Activated effector memory CD4-positive, alpha-beta T cell treated with Interleukin-2 at 50 U/mL for 16 hours (primary cell): ENCODE data around the gene ERAP2.
"Not testable (repeated sequence)": the region's sequence is repeated elsewhere in the genome, so short reads cannot be mapped to it uniquely, and the experiment has no call there.

Source experiments
- DNase-seq: peaks from one replicate; pipeline ENCODE4 v3.0.0-alpha.2; 2020

The ERAP2 gene, protein sequence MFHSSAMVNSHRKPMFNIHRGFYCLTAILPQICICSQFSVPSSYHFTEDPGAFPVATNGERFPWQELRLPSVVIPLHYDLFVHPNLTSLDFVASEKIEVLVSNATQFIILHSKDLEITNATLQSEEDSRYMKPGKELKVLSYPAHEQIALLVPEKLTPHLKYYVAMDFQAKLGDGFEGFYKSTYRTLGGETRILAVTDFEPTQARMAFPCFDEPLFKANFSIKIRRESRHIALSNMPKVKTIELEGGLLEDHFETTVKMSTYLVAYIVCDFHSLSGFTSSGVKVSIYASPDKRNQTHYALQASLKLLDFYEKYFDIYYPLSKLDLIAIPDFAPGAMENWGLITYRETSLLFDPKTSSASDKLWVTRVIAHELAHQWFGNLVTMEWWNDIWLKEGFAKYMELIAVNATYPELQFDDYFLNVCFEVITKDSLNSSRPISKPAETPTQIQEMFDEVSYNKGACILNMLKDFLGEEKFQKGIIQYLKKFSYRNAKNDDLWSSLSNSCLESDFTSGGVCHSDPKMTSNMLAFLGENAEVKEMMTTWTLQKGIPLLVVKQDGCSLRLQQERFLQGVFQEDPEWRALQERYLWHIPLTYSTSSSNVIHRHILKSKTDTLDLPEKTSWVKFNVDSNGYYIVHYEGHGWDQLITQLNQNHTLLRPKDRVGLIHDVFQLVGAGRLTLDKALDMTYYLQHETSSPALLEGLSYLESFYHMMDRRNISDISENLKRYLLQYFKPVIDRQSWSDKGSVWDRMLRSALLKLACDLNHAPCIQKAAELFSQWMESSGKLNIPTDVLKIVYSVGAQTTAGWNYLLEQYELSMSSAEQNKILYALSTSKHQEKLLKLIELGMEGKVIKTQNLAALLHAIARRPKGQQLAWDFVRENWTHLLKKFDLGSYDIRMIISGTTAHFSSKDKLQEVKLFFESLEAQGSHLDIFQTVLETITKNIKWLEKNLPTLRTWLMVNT

DNA sequence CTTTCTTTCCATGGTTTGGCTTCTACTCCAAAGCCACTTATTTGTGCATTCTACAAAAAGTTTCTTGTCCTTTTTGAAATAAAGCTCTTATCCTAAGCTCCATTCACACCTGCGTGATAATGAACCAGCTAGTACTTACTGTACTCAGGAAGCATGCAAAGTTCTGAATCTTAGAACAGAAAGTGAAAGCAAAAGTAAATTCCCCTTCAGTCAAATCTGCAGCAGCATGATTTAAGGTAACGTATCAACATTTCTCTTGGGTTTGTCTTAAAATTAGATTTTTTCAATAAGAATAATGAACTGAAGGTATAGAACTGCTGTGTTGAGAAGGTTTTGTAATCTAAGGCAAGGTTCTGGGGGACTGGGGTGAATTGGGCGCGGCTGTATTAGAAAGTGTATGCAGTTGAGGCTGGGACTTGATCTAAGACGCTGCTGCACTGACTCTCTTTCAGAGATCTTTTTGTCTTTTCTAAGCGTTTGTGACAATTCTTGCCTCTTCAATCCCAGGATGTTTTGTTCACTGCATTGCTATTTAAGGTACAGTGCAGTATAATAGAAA, at the start of gene ERAP2:
ERAP2 (plus strand) TSS at position 209 of the 559 bp plus-strand sequence. CDS start 3,186 bp downstream, outside the sequence.
- no peak for DNase-seq

DNA sequence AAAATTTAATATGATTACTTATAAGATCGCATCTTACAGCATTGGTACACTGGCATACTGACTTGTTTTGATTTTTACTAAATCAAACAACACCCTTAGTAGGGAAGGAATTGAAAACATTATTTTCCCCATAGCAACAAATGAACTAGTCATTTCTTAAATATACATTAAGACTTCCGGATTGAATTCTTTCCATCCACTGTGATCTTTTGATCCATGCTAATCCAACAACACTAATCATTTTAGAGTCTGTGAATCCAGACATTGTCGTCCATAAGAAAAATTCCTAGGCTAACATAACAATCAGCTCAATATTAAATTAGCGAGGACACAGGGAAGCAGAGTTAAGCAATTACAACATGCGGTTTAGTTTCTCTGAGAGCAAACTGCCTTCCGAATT, 47.0 kb upstream of the ERAP2 start:
- DNase-seq: no peak

DNA sequence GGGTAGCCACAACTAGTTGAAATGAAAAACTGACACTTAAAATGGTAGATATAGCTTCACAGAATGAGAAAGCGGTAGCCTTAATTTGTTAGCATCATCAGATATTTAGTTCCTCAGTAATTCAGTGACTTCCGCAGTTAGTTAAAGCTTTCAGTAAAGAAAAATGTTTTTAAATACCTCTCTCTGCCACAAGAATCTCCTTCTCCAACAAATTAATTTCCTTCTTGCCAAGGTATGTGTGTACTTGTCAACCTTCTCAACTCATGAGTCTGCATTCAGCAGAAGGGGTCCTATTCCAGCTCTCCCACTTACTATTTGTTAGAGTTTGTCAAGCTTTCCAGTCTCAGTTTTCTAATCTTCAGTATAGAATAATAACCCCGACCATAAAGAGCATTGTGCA, 42.3 kb upstream of the ERAP2 start:
- no peak for DNase-seq

DNA sequence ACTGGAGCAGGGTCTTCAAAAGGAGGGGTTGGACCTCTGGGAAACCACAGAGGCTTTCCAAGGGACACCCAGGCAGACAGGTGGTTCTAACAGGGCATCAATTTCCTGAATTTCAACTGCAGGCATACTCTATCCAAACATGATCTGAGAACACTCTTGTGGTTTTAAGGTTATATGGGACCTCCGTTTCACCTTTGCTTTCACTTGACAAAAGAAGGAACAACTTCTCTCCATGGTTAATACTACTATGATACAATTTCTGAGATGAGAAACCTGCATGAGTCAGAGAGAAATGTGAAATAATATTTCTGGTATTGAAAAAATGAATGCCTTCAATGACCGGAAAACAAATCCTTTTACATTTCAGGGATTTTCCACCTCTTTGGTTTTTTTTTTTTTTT, 40.5 kb upstream of the ERAP2 start:
- DNase-seq: no peak

DNA sequence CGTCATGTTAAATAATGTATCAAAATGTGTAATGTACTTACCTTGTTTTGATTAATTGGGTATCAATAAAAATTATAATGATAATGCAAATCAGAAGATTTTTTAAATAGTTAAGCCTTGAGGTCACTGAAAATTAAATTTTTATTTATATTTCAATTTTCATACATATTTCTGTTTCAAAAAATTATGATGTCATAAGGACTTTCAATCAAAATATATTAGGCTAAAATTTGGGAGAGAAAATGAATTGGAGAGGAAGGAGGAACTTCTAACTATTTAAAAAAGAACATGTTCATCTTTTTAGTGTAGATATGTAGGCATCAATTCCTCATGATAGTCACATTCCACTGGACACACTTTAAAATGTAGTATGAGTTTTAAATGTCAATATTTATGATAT, 39.5 kb upstream of the ERAP2 start:
- no peak for DNase-seq

DNA sequence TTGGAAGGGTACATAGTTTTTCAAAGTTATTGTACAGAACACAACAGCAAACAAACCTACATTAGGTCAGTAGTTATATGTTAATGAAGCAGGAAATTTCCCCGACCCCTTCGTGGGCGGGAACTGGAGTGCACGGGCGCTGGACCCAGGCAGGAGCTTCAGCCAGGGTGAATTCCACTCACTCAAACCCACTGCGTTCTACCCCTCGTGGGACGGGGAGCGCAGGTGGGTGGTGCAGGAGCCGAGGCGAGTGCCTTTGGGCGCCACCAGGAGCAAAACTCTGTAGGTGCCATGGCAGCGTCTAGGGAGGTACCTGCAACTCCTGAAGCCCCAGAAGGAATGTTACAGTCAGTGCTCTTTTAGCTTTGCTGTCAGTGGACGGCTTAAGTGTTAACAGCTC, 39.0 kb upstream of the ERAP2 start:
- DNase-seq: no peak

DNA sequence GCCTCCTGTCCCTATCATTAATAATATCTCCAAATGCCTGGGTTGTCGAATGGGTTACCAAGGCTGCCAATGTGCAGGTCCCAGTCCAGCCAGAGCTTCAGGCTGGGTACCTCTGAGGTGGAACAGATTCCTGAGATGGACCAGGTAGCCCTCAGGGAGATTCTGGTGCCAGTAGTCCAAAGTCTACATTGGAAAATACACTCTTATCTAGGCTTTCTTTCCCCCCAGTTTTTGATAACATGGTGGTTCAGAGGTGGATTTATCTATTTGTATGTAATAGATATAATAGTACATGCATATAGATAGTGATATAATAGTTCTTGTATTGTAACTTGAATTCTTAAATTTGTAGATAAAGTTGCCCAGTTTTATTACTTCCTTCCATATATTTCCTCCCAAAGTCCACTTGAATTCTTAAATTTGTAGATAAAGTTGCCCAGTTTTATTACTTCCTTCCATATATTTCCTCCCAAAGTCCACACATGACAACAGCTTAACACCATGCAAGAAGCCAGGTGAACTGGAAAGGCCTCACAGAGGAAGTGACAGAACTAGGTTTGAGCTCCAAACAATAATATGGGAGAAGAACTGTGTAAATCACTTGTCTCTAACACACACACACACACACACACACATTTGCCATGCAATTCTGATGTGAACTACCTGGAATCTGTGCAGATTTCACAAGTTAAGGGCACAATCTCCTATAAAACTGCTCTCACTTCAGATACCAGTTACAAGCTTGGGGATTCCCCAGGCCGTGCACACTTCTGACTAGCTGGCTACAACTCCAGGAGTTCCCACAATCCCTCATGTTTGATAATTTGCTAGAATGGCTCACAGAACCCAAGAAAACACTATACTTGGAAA, 37.9 kb upstream of the ERAP2 start:
- DNase-seq: no peak

DNA sequence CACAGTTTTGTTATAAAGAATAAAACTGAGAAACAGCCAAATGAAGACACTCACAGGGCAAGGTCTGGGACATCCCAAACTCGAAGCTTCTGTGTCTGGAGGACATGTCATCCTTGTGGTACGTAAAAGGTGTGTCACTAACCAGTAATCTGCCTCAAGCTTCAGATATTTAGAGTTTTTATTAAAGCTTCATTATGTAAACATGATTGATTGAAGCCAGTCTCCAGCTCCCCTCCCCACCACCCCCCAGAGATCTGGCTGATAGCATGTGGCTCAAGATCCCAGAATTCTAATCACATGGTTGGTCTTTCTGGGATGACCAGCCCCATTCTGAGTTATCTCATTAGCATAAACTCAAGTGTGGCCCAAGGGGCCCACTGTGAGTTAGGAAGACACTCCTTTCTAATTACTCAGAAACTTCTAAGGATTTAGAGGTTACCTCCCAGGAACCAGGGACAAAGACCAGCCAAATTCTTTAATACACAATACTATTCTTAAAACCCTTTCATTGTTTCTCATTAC, 37.2 kb upstream of the ERAP2 start:
- DNase-seq: no peak

DNA sequence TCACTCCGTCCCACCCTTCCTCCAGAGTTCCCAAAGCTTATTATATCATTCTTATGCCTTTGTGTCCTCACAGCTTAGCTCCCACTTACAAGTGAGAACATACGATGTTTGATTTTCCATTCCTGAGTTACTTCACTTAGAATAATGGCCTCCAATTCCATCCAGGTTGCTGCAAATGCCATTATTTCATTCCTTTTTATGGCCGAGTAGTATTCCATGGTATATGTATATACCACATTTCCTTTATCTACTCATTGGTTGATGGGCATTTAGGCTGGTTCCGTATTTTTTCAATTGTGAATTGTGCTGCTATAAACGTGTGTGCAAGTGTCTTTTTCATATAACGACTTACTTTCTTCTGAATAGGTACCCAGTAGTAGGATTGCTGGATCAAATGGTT, 34.4 kb upstream of the ERAP2 start:
- DNase-seq: not testable (repeated sequence)

DNA sequence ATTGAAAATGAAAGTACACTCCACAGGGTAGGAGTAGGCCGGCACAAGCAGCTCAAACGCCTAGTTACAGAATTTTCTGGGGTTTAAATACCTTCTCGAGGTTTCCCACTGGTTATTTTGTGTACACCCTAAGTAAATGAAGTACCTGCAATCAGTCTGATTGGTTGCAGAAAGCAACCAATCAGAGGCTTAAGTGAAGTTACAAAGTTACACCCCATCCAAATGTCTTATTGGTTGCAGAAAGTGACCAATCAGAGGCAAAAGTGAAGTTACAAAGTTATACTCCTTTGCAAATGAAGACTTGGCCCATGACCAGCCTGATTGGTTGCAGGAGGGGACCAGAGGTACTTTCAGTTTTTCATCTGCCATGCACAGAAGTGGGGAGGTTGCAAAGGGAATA, 33.2 kb upstream of the ERAP2 start:
- no peak for DNase-seq

DNA sequence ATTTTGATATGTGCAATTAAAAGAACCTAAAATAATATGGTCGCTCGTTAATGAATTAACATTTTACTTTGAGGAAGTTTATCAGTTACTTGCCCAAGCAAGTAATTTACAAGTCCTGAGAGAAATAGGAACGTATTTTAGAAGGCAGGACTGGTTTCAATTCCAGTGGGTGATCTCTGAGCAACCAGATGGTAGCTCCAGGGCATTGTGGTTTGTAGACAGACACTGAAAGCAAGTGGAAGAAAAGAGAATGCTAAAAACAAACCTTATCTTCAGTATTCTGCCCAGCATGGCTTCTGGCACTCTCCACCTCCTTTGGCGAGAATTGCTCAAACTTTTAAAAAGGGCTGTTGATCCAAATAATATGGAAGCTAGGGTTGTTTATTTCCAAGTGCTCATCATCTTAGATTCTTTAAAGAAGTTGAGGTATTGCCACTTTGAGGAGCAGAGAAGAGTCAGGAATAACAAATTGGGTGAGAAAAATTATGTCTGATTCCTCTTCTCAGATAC, 31.8 kb upstream of the ERAP2 start:
- no peak for DNase-seq

DNA sequence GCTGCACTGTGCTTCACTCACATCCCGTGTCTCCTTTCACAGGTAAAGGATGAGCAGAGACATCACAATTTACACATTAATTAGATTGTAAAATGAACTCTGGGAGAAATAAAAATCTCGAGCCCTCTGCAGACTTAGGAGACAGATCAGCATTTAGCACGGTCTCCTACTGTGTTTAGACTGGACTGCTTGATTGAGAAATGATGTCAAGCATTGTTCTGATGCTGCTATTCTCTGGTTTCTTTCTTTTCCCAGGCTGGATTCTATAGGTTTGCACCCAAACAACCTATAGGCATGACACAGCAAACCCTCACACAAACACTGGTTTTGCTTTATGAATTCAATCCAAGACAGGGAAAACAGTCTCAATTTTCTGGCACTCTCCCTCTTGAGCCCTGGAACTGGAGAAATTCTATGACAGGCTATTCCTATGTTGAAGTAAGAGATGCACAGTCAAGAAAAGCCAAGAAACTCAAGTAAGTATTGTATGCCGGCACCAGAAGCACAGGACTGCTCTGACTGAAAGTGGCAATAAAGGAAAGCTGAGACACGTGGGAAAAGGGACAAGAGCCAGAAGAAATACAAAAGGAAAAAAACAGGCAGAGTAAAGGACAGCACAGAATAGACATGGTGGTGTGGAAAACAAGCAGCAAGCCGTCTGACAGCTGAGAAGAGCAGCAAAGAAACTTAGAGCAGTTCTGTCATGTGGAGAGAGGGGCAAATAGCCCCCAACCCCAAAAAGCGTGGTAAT, 24.8 kb upstream of the ERAP2 start:
- no peak for DNase-seq

DNA sequence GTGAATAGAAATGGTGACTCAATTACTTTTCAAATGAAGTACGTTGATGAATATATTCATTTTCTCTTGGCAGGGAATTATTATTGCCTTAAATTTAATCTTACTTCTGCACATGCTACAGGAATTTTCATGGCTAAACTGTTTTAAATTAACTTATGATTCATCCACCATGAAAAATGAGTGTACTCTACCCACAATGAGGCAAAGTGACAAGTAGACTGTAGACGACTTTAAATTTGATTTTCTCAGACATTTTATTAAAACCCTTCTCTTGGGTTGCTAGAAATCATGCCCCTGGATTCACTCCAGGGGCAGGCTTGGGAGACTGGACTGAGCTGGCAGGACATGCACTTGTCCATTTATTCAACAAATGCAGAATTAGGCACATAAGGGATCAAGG, 23.5 kb upstream of the ERAP2 start:
- DNase-seq: no peak

DNA sequence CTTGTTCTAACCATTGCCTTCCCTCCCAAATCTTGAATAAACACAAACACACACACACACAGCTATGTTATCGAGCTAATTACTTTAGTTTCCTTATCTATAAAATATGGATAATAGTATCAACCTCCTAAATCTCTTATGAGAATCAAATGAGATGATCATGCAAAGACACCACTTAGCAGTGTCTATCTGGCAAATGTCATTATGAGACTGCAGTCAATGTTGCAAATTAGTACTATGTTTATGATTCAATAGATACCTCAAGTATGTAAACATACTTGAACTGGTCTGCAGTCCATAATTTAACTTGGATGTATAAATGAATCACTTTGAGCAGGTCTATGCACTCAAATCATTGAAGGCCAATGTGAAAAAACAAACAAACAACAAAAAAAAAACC, 22.2 kb upstream of the ERAP2 start:
- no peak for DNase-seq

DNA sequence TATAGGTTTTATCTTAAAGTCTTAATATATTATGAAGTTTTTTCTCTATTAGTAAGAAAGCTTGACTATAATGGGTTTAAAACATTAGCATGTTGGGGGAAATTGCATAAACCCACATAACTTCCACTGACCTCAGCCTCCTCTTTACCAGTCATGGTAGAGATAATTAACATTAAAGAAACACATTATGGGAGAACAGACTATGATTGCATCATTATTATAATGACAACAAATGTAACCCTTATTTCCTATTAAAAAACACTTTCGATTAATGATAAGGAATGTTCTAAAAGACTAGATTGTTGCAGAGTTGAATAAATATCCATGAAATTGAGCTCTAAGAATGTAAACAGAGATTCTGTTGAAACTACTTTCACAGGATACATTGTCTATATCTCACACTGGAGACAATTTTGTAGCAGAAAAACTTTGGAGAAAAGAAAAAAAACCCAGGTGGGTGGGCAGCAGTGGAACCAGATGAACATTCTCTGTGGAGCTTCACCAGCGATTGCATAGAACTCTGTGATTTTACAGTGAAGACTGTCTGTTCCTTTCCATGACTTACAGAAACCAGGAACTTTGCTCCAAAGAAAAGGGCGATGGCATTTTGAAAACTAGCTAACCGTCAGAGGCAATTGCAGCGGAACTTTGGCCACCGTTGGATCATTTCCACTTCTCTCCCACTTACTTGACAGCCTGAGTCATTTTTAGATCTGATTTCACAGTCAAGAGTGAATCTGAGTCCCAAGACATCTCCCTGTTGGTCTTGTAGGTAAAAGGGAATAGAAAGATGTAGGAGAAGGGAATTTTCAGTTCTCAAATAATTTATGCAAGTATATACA, 21.0 kb upstream of the ERAP2 start:
- DNase-seq: no peak

DNA sequence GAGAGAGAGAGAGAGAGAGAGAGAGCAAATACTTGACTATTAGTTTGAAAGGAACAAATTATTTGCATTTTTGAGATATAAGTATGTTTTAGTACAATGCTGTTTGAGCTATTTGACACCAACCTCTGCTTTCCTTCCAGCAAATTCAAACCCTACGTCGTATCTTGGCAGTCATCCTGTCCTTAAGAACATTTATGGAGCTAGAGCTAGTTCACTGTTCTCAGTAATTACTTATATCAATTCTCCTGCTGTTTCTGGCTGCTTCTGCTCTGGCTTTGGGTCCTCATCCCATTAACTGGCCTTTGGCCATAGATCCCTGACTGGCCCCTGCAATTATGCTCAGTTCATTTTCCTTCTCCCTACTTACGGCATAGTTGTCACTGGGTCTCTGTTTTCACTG, 19.9 kb upstream of the ERAP2 start:
- DNase-seq: no peak

DNA sequence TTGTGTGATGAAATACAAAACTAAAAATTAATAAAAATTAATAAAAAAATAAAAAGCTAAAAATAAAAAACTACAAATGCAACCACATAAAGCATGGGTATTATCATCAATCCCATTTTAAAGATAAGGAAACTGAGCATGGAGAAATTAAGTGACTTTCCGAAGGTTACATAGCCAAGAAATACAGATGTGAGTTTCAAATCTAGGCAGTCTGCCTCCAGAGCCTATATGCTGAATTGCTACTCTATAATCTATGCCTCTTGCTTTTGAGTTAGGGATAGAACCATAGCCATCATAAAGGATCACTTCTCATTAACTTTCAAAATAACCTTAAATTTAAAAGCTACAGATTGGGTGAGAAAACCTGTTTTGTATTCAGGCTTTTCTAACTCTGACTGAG, 18.8 kb upstream of the ERAP2 start:
- DNase-seq: no peak

DNA sequence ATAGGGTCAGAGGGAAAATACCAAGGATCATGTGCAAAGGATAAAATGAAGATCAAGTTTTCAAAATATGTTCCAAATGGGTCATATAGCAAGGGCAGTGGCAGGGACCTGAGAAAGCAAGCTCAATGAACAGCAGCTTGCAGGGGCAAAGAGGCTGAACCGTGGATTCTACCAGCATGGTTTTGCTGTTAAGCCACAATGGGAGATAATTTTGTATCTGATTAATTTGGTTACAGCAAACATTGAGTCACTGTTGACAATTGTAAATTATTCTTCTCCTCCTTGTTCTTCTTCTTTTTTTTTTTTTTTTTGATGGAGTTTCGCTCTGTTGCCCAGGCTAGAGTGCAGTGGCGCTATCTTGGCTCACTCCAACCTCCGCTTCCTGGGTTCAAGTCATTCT, 18.4 kb upstream of the ERAP2 start:
- DNase-seq: no peak

DNA sequence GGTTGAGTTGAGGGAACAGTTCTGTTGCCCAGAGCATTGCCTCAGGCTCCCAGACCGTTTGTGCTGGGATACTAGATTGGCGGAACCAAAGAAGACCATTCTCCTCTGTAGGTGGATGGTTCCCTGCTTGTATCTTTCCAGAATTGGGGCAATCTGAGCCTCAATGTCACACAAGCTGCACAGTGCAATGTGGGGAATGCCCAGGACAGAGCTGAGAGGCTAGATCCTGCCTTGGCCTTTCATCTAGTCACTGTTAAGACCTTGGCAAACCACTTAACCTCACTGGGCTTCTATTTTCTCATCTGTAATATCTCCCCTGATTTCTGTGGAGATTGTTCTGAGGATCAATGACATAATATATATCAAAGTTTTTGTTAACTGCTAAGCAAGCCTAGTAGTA, 16.9 kb upstream of the ERAP2 start:
- DNase-seq: no peak

DNA sequence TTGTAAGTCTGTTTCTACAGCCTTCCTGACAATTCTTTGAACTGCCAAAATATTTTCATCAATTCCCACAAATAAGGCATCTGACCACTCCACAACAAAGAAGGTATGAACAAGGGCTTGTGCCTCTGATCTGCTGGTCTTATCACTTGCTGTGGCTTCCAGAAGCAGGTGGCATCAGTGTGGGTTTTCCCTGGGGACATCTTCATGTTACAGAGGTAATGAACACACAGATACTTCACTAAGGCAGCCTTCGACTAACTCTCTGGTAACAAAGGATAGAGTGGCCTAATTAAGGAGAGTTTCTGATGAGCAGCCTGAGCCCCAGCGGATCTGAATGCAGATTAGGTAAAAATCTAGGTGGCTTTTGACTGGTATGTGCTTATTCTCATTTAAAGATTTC, 15.2 kb upstream of the ERAP2 start:
- DNase-seq: no peak

DNA sequence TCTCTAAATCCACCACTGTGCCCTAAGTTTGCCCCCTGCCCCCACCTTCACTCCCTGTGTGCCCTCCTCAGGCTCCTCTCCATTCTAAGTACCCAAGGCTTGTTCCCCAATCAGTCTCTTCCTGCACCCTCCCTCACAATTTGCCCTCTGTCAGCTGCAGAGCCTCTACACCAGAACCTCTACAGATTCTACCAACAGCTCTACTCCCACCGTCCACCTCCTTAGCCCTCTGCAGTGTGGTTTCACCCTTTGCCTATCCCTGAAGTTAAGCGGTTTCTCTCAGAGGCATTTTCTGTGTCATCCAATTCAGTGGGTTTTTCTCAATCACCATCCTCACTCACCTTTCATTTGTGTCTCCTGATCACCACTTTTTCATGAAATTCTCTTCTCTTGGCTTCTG, 13.2 kb upstream of the ERAP2 start:
- DNase-seq: no peak
